Urinary bladder (tissue), 4 donors: Measurements from ENCODE around the gene TOMM7. TPM values are rescaled to one million over a fixed set of nuclear protein-coding genes. Genes with fewer than 3 reads are reported as not detected.

ENCODE experiments used
- DNase-seq: peaks from one replicate; pipeline ENCODE4 v3.0.0-alpha.2; 2015; ENCODE audit errors: extremely low spot score
- H3K27ac ChIP-seq: one replicate; pipeline ENCODE4 v1.5.1; 2013; ENCODE audit warnings: low read depth, mild to moderate bottlenecking, moderate library complexity
- H3K36me3 ChIP-seq: one replicate; pipeline ENCODE4 v1.6.1; 2013; ENCODE audit warnings: mild to moderate bottlenecking, moderate library complexity; ENCODE audit not compliant: insufficient read depth
- H3K4me1 ChIP-seq: one replicate; pipeline ENCODE4 v1.6.1; 2013; ENCODE audit warnings: mild to moderate bottlenecking, moderate library complexity; ENCODE audit not compliant: insufficient read depth
- H3K4me3 ChIP-seq: one replicate; pipeline ENCODE4 v1.5.1; 2013; ENCODE audit warnings: low read depth, low read length
- WGBS: extraction: QIAGEN DNeasy Blood & Tissue Kit; methylation state at CpG from one replicate; pipeline ENCODE4 v1.1.7; 2013; 5-methylcytosine and 5-hydroxymethylcytosine counted together
- polyA plus RNA-seq: library from polyadenylated mRNA; stranded (reverse); fragments of 200-250 nt; gene quantifications from one replicate; pipeline ENCODE4 v1.2.3, GENCODE V29; 2013
- small RNA-seq: library from RNA; depleted of rRNA; stranded (forward); fragments of <200 nt; gene quantifications from one replicate; pipeline ENCODE3, GENCODE V24; 2014
- total RNA-seq: library from RNA; depleted of rRNA; stranded (reverse); fragments of >200 nt; gene quantifications from one replicate; pipeline ENCODE4 v1.2.3, GENCODE V29; 2014
- donor health status: healthy with polysubstance abuse.
- donor health status: healthy.

TOMM7 gene
- total and polyA plus RNA-seq, 2 donors: 143 to 634 TPM

DNA sequence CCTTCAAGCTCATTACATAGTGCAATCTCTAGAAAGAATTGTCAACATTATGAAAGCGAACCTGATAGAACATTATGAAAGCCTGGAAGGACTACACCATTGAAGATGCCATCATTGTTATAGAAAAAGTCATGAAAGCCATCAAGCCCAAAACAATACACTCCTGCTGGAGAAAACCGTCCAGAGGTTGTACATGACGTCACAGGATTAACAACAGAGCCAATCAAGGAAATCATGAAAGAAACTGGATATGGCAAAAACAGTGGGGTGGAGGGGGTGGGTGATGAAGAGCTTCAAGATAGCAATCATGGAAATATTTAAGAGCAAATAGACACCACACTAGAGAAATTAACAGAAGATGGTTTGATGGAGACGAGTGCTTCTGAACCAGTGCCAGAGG is 45.7 kb downstream of the TOMM7 start:
- WGBS: 55% methylated on average over 4 of the region's 4 CpGs
- Histone ChIP-seq H3K4me3 (no peak overlapping the region), H3K4me1 (no peaks in the 10 kb centered on the region), H3K36me3 (no peaks in the 10 kb centered on the region), H3K27ac (no peak overlapping the region)
- DNase-seq: no peak

GRCh38 chr7:22772885-22773284 is 49.8 kb downstream of the TOMM7 start:
- no peak overlapping the region for H3K27ac ChIP-seq
- H3K4me3 ChIP-seq: no peak overlapping the region
- no peak for DNase-seq
- WGBS: 65% methylated on average over 4 of the region's 4 CpGs
- H3K4me1 ChIP-seq: no peaks in the 10 kb centered on the region
- no peaks in the 10 kb centered on the region for H3K36me3 ChIP-seq

- 79% methylated on average over 4 of the region's 4 CpGs for WGBS
- H3K27ac ChIP-seq: no peak overlapping the region
- DNase-seq: no peak
- H3K36me3 ChIP-seq: no peaks in the 10 kb centered on the region
- no peaks in the 10 kb centered on the region for H3K4me1 ChIP-seq
- H3K4me3 ChIP-seq: no peak overlapping the region
Observed at GRCh38 chr7:22771872-22772228, 50.8 kb downstream of the TOMM7 start.

- no peak overlapping the region for H3K4me3 ChIP-seq
- no peak overlapping the region for H3K27ac ChIP-seq
- no peaks in the 10 kb centered on the region for H3K36me3 ChIP-seq
- no peaks in the 10 kb centered on the region for H3K4me1 ChIP-seq
- 91% methylated on average over 1 of the region's 1 CpG for WGBS
- no peak for DNase-seq
Observed at GRCh38 chr7:22771194-22771871, 51.3 kb downstream of the TOMM7 start.

DNA sequence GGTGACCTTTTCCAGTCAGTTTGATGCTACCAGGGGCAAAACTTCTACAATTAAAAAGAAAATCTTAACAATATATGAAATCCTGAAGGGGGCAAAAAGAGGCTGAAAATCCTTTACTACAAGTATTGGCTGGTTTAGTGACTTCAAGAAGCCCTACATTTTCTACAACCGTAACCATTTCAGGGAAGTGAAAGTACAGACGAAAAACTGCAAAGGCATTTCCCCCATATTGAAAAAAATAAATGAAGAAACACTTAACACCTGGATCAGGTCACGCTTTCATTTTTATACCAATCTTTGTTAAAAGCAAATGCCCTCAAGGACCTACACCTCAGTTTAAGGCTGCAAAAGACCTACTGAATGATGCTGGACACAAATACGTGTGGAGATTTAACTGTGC is 57.0 kb downstream of the TOMM7 start:
- Histone ChIP-seq H3K4me3 (no peak overlapping the region), H3K27ac (no peak overlapping the region), H3K4me1 (no peaks in the 10 kb centered on the region), H3K36me3 (no peaks in the 10 kb centered on the region)
- 83% methylated on average over 4 of the region's 4 CpGs for WGBS
- no peak for DNase-seq

Small RNA genes within 50 kb of the gene (small RNA-seq; reads per million reads assigned to genes)
- gene SNORD93: 493 reads per million, percentile 98 among the genes with 10 or more reads in this experiment

Other genes starting within 250 kb of the TOMM7 start
- 0.32 TPM for gene IL6, start 95.6 kb downstream of the TOMM7 start, total RNA-seq
- gene IL6, start 95.6 kb downstream of the TOMM7 start, polyA plus RNA-seq: 6.9 TPM
- gene HYCC1, start 191.3 kb upstream of the TOMM7 start, total RNA-seq: 79.1 TPM
- 19.4 TPM for gene HYCC1, start 191.3 kb upstream of the TOMM7 start, polyA plus RNA-seq